ENCODE results near the gene IL32.
"Not testable (repeated sequence)": the region's sequence is repeated elsewhere in the genome, so short reads cannot be mapped to it uniquely, and the experiment has no call there.

IL32 gene

DNA sequence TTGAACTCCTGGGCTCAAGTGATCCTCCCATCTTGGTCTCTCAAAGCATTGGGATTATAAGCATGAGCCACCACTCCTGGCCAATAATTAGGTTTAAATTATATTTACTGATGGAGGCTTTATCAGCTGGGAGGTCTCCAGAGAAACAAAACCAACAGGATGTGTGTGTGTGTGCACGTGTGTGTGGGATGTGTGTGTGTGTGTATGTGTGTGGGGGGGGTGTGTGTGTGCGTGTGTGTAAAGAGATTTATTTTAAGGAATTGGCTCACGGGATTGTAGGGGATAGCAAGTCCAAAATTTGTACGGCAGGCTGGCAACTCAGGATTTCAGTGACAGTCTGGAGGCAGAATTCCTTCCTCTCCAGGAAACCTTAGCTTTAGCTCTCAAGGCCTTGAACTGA is 14.4 kb upstream of the IL32 start:
- no peak for DNase-seq

DNA sequence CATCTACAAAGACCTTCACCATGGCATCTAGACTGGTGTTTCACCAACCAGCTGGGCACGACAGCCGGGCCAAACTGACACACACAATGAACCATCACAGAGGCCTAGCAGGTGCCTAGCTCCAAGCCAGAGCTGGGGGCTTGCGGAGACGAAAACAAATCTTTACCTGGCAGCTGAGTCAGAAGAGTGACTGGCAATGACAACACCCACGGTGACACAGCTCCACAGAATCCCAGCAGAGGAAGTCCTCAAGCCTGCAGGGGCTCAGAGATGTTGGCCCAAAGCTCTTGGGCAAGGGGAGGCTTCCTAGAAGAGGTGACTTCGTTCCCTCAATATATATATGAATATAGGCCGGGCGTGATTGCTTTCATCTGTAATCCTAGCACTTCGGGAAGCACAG is 13.9 kb upstream of the IL32 start:
- peak in 1 of 56 donors; percentile 5 for DNase-seq

DNA sequence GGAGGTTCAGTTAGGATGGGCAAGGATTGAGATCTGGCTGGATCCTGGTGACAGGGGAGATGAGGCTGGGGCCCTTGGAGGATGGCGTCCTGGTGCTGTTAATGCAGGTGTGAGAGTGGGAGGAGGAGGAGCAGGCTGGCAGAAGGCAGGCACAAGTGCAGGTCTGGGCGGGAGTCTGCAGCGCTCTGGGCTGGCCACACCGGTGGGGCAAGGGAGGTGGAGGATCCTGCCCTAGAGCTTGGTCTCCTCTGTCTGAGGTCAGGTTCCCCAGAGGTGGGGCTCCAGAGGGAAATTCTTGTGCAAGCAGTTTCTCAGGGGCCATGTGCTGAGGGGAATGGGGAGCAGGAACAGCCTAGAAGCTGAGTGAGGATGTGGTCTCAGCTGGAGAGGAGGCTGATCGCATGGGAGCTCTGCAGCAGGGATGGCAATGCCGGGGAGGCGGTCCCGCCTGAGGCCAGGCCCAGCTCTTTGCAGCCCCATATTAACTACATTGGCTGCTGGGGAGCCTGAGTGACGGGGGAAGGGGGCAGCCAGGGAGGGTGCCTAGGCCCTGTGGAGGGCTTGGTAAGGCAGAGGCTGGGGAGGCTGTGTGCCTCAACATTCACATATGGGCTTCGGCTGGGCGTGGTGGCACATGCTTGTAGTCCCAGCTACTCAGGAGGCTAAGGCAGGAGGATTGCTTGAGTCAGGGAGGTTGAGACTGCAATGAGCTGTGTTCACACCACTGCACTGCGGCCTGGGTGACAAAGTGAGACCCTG is 12.7 kb upstream of the IL32 start:
- not testable (repeated sequence) for DNase-seq

DNA sequence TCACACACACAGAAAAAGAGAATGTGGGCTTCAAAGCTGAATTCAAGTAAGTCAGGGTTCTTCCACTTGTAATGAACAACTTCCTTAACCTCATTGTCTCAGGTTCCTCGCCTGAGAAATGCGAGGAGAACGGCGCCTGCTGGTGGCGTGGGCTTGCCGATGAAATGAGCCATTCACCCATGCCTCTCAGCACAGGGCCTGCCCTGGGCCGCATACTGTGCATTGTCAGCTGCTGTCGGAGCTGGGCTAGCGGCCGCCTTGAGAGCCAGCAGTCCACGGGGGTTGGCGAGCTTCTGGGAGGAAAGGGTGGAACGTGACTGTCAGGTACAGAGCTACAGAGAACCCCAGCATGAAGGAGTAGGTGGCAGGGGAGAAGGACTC is 12.1 kb upstream of the IL32 start:
- DNase-seq: not testable (repeated sequence)

DNA sequence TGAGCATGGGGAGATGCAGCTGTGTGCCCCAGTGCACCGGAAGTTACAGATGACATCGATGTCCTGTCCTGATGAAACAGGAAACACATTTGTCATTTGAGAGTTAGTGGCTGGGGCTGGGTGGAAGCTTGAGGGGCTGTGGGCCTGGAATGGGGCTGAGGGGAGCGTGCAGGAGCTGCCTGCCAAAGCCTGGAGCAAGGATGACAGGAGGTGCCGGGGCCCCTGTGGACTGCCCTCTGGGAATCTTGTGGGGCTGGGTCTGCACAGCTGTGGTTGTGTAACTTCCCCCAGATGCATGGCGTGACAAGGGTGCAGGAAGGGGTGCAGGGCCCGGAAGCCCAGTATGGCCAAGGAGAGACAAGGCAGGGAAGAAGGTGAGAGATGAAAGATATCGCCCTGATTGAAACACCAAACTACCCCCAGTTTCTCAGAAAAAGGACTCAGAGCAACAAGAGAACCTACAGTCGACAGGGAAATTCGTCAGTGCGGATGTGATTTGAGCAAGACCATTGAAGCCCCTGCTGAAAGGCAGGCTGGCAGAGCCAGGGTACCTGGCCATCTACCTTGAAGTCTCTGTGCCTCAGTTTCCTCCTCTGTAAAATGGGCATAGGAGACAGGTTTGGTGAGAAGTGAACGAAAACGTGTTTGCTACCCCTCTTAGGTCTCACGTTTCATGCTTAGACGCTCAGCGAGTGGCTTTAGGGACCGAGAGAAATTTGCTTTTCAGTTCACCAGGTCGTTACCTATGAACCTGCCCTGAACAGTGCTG is 10.3 kb upstream of the IL32 start:
- DNase-seq: no peak

DNA sequence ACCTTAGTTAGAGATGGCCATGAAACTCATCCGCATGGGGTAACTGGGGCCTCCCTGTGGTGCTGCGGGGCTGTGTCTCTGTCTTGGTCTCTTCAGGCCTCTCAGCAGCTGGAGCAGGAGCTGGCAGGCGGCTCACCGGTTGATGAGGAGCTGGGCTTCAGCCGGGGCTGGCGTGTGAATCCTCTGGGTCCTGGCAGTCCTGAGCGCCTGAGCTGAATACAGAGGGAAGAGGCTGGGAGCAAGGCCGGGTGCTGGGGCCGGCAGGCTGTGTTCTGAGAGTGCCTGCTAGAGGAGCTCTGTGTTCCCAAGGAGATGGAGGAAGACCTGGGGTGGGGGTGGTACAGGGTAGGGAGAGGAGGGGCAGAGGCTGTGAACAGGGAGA is 9.7 kb upstream of the IL32 start:
- peak in 1 of 56 donors; percentile 5 for DNase-seq

DNA sequence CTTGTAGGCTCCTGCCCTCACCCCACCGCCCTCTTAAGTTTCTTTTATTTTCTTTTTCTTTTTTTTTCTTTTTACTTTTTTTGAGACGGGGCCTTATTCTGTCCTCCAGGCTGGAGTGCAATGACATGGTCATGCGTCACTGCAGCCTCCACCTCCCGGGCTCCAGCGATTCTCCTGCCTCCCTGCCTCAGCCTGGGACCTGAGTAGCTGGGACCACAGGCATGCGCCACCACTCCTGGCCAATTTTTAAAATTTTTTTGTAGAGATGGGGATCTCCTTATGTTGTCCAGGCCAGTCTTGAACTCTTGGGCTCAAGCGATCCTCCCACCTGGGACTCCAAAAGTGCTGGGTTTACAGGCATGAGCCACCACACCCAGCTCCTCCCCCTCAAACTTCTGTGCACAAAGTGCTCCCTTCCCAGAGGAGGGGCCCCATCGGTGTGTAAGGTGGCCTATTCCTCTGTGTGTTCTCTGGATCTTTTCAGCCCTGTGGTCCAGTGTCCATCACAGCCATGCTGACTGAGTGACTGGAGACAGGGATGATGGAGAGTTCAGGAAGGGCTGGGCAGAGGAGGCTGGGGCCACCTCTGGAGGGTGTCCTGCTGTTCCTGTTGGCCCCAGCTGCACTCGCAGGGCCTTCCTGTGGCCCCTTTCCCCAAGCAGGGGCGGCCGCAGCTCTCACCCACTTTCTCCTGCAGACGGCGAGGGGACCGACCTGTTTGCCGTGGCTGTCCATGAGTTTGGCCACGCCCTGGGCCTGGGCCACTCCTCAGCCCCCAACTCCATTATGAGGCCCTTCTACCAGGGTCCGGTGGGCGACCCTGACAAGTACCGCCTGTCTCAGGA is 8.9 kb upstream of the IL32 start:
- no peak for DNase-seq

DNA sequence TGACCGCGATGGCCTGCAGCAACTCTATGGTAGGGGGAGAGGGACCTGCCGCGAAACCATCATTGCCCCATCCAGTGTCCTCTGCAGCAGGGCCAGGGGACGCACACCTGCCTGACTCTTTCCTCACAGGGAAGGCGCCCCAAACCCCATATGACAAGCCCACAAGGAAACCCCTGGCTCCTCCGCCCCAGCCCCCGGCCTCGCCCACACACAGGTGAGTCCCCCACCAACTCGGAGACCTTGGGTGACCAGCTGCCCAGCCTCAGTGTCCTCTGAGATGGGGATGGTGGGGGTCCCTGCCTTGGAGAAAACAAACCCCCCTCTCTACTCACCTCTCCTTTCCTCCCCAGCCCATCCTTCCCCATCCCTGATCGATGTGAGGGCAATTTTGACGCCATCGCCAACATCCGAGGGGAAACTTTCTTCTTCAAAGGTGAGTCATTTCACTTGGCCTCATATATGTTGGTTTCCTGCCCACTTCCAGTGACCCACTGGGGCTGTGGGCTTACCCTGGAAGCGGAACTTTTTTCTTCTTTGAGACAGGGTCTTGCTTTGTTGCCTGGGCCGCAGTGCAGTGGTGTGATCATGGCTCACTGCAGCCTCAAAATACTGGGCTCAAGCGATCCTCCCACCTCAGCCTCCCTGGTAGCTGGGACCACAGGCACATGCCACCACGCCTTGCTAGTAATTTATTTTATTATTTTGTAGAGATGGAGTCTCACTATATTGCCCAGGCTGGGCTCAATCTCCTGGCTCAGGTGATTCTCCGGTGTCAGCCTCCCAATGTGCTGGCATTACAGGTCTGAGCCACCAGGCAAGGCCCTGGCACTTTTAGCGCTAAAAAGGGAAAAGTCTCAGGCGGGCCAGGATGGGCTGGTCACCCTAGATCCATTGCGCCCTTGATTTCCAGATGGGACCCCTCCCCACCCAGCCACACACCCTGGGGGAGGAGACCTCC is 8.0 kb upstream of the IL32 start:
- no peak for DNase-seq

DNA sequence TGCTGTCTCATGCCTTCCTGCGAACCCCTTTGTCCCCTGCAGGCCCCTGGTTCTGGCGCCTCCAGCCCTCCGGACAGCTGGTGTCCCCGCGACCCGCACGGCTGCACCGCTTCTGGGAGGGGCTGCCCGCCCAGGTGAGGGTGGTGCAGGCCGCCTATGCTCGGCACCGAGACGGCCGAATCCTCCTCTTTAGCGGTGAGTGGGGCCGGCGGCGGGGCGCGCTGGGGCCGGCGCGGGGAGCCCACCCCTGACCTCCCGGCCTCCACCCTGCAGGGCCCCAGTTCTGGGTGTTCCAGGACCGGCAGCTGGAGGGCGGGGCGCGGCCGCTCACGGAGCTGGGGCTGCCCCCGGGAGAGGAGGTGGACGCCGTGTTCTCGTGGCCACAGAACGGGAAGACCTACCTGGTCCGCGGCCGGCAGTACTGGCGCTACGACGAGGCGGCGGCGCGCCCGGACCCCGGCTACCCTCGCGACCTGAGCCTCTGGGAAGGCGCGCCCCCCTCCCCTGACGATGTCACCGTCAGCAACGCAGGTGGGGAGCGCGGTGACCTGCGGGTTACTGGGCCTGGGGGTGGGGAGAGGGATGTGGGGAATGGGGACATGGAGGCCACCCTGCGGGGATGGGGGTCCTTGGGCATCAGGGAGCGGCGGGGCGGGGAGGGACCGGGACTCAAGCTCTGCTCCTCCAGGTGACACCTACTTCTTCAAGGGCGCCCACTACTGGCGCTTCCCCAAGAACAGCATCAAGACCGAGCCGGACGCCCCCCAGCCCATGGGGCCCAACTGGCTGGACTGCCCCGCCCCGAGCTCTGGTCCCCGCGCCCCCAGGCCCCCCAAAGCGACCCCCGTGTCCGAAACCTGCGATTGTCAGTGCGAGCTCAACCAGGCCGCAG is 7.1 kb upstream of the IL32 start:
- peak in 28 of 56 donors; percentile 6 to 48 (median 27) for DNase-seq

DNA sequence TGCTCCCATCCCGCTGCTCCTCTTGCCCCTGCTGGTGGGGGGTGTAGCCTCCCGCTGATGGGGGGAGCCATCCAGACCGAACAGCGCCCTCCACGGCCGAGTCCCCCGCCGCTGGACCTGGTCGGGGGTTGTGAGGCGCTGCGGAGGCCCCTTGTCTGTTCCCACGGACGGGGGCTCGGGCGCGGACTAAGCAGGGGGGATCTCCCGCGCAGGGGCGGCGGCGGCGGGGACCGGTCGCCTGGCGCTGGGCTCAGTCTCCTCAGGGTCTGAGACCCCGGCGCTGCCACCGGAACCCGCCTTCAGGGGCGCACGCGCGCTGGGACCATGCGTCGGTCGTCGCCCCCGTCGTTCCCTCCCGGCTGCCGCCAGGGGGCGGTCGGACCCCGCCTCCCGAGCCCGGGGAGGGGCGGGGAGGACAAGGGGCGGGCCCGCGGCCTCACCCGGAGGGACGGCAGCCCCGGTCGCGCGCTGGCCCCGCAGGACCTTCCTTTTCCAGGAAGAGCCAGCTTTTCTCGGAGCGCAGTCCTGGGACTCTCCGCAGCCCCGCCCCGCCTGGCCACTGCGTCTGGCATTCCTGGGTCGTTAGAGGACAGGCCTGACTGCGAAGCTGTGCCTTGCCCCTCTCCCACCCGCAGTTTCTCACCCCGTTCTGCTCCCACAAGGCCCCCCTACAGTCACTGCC is 6.3 kb upstream of the IL32 start:
- DNase-seq: peak in 53 of 56 donors; percentile 25 to 85 (median 63)

DNA sequence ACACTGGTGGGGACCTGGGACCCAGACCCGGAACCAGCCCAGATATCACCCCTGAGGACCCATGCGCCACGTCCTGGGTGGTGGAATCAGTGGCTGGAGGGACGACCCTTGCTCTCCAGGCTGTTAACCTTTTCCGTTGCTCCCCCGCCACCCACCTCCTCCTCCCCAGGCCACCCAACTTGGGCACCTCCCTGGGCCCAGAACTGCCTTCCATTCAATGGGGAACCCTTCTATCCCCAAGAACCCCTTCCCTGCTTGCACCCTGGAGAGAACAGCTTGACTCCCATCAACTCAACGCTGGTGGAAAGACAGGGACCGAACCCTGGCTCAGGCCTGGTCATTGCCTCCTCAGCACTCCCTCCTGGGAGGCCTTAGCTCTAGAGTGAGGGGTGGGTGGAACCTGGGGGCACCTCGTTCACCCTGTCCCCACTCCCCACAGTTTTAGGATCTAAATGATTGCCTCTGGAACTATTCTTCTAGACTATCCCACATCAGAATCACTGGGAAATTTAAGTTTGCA is 5.7 kb upstream of the IL32 start:
- DNase-seq: peak in 2 of 56 donors; percentile 6 to 33

DNA sequence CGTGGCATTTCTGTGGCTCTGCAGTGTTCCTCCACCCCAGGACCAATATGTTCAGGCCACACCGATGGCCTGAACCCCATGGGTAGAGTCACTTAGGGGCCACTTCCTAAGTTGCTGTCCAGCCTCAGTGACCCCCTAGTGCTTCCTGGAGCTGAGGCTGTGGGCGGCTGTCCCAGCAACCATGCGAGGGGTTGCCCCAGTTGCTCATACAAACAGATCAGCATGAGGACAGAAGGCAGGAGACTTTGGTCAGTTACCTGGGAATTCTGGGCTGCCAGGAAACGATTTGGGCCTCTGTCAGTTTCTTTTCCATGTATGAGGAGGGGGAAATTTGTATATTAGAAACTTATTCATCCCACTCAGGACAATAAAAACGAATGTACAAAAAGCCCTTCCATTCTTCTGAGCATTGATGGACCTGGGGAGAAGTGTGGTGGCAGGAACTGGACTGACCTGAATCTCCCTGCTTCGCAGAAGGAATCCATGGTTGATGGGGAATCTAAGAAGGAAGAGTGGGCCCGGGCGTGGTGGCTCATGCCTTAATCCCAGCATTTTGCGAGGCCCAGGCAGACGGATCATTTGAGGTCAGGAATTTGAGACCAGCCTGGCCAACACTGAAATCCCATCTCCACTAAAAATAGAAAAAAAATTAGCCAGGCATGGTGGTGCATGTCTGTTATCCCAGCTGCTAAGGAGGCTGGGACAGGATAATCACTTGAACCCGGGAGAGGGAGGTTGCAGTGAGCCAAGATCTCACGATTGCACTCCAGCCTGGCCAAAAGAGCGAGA is 4.9 kb upstream of the IL32 start:
- DNase-seq: no peak

DNA sequence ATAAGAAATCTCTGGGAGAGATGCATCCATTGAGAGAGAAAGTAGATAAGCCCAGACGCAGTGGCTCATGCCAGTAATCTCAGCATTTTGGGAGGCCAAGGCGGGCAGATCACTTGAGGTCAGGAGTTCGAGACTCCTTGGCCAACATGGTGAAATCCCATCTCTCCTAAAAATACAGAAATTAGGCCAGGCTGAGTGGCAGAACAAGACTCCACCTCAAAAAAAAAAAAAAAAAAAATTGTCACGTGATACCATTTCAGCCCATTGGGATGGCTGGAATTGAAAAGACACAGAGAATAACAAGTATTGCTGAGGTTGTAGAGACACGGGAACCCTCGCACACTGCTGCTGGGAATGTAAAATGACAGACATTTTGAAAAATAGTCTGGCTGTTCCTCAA is 2.9 kb upstream of the IL32 start:
- no peak for DNase-seq

DNA sequence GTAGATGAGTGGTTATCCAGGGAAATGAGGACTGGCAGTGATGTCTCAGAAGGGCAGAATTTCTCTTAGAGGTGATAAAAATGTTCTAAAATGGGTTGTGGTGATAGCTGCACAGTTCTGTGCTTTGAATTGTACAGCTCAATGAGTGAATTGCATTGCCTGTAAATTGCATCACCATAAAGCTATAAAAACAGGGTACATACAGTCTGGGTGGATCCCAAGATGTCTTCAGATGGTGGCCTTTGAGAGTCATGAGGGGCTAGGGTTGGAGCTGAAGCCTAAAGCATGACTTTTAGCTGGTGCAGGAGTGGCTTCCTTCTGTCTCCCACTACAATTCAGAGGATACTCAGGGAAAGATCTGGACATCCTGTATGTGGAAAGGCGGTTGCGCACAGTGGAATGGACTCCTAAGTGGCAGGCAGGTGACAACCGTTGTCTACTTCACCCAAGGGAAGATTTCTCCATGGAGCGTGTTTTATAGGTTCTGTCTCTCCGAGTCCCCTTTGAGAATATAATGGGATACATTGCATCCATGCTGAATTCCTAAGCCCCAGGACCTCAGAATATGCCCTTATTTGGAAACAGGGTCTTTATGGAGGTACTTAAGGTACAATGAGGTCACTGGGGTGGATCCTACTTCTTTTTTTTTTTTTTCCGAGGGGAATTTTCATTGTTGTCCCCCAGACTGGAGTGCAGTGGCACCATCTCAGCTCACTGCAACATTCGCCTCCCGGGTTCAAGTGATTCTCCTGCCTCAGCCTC is 1.6 kb upstream of the IL32 start:
- DNase-seq: no peak

DNA sequence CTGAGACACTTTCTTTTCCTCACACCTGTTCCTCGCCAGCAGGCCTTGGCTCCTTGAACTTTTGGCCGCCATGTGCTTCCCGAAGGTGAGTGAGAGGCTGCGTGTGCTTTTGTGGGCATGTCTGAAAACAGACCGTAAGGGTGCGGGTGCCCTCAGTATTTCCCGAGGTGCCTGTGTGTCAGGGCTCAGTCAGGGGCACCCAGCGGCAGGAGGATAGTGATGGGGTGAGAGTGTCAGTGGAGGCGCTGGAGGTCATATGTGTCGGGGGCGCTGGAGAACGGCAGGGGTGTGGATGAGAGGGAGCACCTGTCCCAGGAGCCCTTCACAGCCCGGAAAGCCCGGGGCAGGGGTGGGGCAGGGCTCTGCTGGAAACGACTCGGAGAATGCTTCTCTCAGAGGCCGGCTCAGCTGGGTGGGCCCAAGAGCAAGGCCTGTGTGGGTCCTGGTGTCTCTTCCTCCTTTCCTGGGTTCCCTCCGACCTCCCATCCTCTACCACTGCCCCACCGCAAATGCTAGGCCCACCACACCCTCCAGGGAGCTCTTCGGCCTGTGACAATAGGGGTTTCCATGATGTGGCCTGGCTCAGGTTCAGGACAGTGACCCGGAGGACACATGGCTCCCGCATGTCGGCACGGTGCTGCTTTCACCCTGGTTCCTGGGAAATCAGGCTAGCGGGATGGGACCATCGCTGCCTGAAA is 451 bp downstream of the IL32 start:
- DNase-seq: no peak

DNA sequence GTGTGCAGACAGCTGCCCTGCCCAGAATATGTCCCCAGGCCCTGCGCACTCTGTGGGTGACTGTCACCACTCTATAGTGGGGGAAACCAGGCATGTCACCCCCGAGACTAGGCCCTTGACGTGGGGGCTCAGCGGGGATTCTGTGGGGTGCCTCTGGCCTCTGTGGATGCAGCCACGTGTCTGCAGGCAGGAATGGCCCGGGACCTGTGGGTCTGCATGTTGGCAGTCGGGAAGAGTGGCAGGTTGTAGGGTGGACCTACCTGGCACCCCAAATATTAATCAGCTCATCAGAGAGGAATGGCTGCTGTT is 954 bp downstream of the IL32 start:
- no peak for DNase-seq

DNA sequence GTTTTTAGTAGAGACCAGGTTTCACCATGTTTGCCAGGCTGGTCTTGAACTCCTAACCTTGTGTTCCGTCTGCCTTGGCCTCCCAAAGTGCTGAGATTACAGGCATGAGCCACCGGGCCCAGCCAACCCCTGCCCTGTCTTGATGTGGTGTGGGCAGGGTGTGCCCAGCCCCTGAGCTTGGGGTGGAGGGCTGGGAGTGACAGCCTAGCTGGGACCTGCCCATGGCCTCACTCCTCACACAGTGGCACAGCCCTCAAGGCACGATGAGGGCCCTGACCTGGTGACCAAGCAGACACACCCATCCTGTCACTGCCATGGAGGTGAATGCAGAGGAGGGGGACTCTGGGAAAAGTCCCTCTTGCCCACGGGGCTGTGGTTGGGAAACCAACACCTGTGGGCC is 3.0 kb downstream of the IL32 start:
- DNase-seq: no peak
